Erythroblast (primary cell): ENCODE data around the gene DCUN1D5.

ENCODE experiments used
- GATA1 ChIP-seq: IDR thresholded peaks from 2 replicates; pipeline ENCODE4 v1.6.1; 2011; ENCODE audit warnings: low read depth, mild to moderate bottlenecking, control low read depth, low read length, moderate library complexity
- POLR2A ChIP-seq: IDR thresholded peaks from 2 replicates; pipeline ENCODE4 v1.6.1; 2011; ENCODE audit warnings: mild to moderate bottlenecking, low read length

- TF ChIP-seq POLR2A (no peak), GATA1 (no peak)
Observed at GRCh38 chr11:103043826-103044678, 47.9 kb downstream of the DCUN1D5 start.
